HG02610 (cell line): ENCODE results near the gene MEGF9.
"Not testable (repeated sequence)": the region's sequence is repeated elsewhere in the genome, so short reads cannot be mapped to it uniquely, and the experiment has no call there.

Experiments used
- ATAC-seq: cut with Tn5 transposase; IDR thresholded peaks from one replicate; pipeline ENCODE4 v1.9.1; 2021; ENCODE audit warnings: mild to moderate bottlenecking, moderate library complexity; ENCODE audit not compliant: unreplicated experiment

MEGF9 gene

GRCh38 chr9:120714088-120714845 lies at the start of gene MEGF9:
Gene MEGF9 (minus strand): TSS chr9:120714470. CDS start chr9:120714358, 112 bp downstream.
- peak; percentile 98 for ATAC-seq

- ATAC-seq, result no peak
Observed at GRCh38 chr9:120761006-120761405, 46.7 kb upstream of the MEGF9 start.

- no peak for ATAC-seq
Observed at GRCh38 chr9:120759755-120760400, 45.6 kb upstream of the MEGF9 start.

GRCh38 chr9:120758544-120758943 lies 44.3 kb upstream of the MEGF9 start:
- no peak for ATAC-seq

- no peak for ATAC-seq
Observed at GRCh38 chr9:120757026-120757913, 43.0 kb upstream of the MEGF9 start.

- ATAC-seq, result no peak
Observed at GRCh38 chr9:120756531-120756930, 42.3 kb upstream of the MEGF9 start.

GRCh38 chr9:120755810-120756434 lies 41.7 kb upstream of the MEGF9 start:
- no peak for ATAC-seq

GRCh38 chr9:120755044-120755443 lies 40.8 kb upstream of the MEGF9 start:
- peak; percentile 71 for ATAC-seq

- no peak for ATAC-seq
Observed at GRCh38 chr9:120750421-120750820, 36.2 kb upstream of the MEGF9 start.

- not testable (repeated sequence) for ATAC-seq
Observed at GRCh38 chr9:120746366-120746765, 32.1 kb upstream of the MEGF9 start.

GRCh38 chr9:120745278-120745677 lies 31.0 kb upstream of the MEGF9 start:
- no peak for ATAC-seq

GRCh38 chr9:120742951-120743416 lies 28.7 kb upstream of the MEGF9 start:
- ATAC-seq, result no peak

GRCh38 chr9:120741701-120742100 lies 27.4 kb upstream of the MEGF9 start:
- no peak for ATAC-seq

GRCh38 chr9:120741191-120741590 lies 26.9 kb upstream of the MEGF9 start:
- ATAC-seq, result no peak

- ATAC-seq, result no peak
Observed at GRCh38 chr9:120740132-120740531, 25.9 kb upstream of the MEGF9 start.

GRCh38 chr9:120737416-120738165 lies 23.3 kb upstream of the MEGF9 start:
- ATAC-seq, result no peak

GRCh38 chr9:120736881-120737280 lies 22.6 kb upstream of the MEGF9 start:
- ATAC-seq, result no peak

GRCh38 chr9:120735415-120736126 lies 21.3 kb upstream of the MEGF9 start:
- no peak for ATAC-seq

GRCh38 chr9:120734607-120735410 lies 20.5 kb upstream of the MEGF9 start:
- ATAC-seq, result no peak
